NK-92 (cell line): ENCODE measurements around the gene S100A8.

Source experiments
- DNase-seq: peaks from one replicate; lab custom pipeline; 2025; ENCODE audit not compliant: unreplicated experiment; lab: John Stamatoyannopoulos, UW

S100A8 gene

GRCh38 chr1:153393926-153394325 is 3.1 kb upstream of the S100A8 start:
- no peak for DNase-seq

GRCh38 chr1:153392822-153393221 is 1.9 kb upstream of the S100A8 start:
- DNase-seq: no peak

- DNase-seq: no peak
These were observed 1.4 kb upstream of the S100A8 start for GRCh38 chr1:153392258-153392657.

- DNase-seq: no peak
These were observed 647 bp downstream of the S100A8 start for GRCh38 chr1:153389973-153390879.

DNA sequence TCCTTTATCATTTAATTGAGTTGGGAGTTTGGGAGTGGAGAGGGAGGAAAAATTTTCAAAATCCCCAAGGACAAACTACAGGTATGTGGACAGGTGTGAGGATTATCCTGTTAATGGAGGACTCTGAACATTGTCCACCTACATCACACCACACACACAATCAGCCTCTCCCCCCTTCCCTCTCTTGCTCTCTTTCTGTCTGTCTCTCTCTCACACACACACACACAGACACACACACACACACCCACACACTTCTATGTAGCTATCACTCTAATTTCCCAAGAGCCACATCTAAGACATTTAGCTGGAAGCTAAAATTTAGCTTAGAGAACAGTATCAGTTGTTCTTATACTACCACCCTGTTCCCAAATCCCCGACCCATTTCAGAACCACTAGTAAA is 1.5 kb downstream of the S100A8 start:
- no peak for DNase-seq

DNA sequence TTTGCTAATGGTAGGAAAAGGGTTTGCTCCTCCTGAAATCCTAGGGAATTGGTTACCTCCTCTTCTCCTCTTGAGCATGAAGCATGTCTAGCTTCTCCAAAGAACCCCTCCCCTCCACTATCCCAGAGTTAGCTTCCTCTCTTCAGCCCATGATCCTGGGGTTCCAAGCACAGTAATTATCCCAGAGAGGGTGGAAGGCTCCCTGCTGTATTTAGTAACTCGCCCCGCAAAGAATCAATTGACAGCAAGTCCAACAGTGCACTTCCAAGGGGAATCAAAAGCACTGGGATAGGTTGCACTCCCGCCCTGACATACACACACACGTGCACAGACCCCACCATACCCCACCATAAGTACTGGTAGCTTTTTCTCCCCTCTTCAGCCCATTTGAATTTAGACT is 3.1 kb downstream of the S100A8 start:
- DNase-seq: no peak

GRCh38 chr1:153387001-153387400 is 3.9 kb downstream of the S100A8 start:
- DNase-seq: no peak

- DNase-seq: no peak
These were observed 4.4 kb downstream of the S100A8 start for GRCh38 chr1:153386500-153386901.

DNA sequence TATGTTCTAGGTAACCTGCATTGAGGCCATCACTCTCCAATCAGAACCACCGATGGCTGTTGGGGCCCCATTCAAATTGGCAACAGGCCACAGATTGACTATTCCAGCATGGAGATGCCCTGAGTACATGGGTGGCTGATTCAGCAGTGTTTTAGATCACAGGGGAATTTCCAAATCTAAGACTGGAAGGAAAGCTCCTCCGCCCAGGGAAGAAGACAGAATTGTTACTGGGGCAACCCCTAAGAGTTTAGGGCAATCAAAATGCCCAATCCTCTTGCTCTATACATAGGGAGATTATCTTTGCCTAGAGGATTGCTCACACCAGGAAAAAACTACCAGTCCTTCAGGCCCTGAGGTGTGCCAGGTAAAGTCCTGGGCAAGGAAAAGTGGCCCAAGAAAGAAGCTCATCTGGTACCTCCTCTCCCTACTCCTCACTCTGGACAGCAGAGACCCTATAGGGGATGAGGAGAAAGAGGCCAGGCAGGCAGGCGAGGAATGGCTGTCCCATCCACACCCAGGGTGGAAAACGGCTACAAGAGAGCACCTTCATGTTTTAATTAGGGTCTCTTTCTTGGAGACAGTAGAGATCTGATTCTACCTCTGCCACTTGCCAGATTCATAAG is 5.8 kb downstream of the S100A8 start:
- no peak for DNase-seq

- no peak for DNase-seq
These were observed 10.2 kb downstream of the S100A8 start for GRCh38 chr1:153380711-153381110.

GRCh38 chr1:153379591-153379990 is 11.3 kb downstream of the S100A8 start:
- DNase-seq: no peak

DNA sequence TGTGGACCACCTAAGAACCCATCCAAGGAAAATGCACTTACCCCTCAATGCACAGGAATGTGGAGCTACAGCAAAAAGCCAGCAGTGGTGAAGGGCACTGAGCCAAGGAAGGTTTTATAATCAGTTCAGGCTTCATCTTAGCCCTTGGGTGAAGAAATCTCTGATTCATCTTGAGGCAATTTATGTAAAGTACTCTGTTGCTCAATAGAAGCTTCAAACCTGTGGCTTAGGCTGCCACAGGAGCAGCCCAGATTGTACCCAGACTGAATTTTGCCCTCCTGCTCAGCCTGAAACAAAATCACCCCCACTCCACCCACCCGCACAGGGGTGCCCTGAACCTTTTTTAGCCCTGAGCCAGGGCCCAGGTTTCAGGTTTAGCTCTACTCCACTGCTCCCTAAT is 15.4 kb downstream of the S100A8 start, which contains the start of gene S100A12:
TSS of gene S100A12 (minus strand) at position 111 of the 400 bp plus-strand sequence. CDS start 1,029 bp downstream, outside the sequence.
- no peak for DNase-seq

DNA sequence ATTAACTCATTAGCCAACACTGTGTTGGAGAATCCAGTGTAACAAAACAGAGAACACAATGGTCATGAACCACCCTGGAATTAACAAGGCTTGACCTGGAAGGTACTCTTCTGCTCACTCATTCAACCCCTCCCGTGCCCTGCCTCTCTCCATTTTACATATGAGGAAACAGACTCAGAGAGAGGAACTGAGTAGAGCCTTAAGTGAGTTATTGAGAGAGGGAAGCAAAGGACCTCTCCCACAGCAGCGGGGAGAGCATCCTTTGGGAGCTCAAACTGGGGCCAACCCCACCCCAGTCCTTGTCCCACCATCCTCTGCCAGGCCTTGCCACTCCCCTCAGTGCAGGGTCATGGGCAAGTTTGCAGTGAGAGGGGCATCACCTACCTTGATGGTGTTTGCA is 16.8 kb downstream of the S100A8 start:
- no peak for DNase-seq

DNA sequence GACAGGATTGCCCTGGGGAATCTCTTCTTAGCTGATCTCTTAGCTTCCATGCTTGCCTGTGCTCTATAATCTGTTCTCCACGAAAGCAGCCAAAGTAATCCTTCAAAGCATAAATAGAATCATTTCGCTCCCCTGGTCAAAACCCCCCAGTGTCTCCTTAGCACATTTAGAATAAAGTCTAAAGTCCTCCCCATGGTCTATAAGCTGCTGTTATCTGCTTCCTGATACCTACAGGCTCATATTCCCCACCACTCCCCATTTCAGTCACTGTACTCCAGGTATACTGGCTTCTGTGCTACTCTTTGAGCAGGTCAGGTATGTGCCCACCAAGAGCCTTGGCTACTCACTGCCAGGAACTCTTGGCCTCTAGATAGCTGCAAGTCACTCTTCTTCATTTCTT is 18.3 kb downstream of the S100A8 start:
- no peak for DNase-seq

- no peak for DNase-seq
These were observed 19.6 kb downstream of the S100A8 start for GRCh38 chr1:153371231-153371630.

DNA sequence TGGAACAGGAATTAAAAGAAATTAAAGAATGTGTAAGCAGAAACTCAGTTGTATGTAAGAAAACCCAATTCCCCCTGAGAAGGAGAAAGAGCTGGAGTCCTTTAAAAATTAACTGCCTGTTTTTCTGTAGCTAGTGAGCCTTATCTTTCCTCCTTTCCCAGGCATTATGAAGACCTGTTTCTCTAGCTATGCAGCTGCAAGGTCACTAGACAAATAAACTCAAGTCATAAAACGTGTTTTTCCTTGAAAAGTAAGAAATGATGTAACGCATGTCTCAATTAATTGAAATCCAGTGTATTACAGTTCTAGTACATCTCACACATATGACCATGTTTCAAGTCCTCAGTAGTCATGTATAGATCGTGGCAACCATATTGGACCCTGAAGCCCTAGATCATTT is 20.7 kb downstream of the S100A8 start:
- no peak for DNase-seq

DNA sequence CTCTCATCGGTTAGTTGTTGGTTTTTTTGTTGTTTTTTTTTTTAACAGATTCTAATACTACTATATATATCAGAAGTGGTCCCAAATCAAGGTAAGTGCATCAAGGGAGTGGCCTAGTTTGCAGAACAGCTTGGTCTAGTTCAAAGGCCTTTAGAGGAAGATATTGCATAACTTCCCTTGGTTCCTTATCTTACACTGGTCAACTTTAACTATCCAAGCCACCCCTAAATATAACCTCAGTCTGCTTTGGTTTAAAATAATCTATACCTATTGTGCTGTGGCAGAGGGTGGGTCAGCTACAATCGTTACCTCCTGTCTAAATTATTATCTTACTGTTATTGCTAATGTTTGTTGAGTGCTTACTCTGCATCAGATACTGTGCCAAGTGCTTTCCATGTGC is 22.4 kb downstream of the S100A8 start:
- DNase-seq: no peak

- DNase-seq: no peak
These were observed 23.8 kb downstream of the S100A8 start for GRCh38 chr1:153367090-153367489.

GRCh38 chr1:153366261-153366660 is 24.6 kb downstream of the S100A8 start:
- no peak for DNase-seq

- DNase-seq: no peak
These were observed 25.2 kb downstream of the S100A8 start for GRCh38 chr1:153365696-153366095.

DNA sequence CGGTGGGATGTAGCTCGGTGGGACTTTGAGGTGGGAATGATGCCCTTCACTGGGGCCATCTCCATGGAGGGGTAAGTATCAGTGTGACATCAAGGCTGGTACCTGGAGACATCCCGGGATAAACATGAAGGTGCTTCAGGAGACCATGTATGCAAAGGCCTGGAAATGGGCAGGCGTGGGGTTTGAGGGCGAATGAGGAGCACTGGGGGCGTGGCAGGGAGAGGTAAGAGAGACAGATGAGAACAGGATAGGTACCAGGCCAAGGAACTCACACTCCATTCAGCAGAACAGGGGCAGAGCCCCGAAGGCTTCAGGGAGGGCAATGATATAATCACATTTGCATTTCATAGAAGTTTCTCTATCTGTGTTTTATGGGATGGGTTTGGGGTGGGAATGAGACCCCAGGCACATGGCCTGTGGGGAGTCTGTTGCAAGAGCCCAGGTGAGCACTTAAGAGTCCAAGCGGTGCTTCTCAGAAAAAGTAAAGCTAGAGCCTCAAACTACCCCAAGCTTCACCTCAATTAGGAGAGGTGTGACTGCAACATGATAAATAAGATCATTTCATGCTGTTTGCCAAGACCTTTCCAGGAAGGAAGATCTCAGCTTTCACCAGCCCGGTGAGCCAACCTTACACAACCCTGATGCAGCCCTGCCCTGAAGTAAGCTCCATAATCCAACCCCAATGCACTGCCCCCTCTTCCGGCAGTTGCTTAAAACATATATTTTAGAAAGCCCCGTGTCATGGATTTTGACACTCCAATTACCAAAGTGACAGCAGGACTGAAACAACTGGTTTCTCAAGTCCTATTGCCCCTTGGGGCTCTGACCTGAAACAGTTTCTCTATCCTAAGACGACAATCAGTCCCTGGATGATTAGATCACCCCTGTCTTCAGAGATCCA is 25.9 kb downstream of the S100A8 start:
- DNase-seq: no peak
